Activated T-cell treated with anti-CD3 and anti-CD28 coated beads for 1 hour (primary cell): ENCODE results near the gene SETD4.

Experiments
- DNase-seq: peaks from one replicate; pipeline ENCODE4 v3.0.0-alpha.2; 2020; ENCODE audit warnings: low read depth

The SETD4 gene

GRCh38 chr21:36008505-36008904, 51.8 kb downstream of the SETD4 start:
- DNase-seq, result no peak

GRCh38 chr21:36005879-36006400, 54.4 kb downstream of the SETD4 start:
- no peak for DNase-seq

GRCh38 chr21:36005018-36005417, 55.3 kb downstream of the SETD4 start:
- DNase-seq, result no peak

- DNase-seq, result no peak
Measured at GRCh38 chr21:36004441-36004840, 55.9 kb downstream of the SETD4 start.

- DNase-seq, result no peak
Measured at GRCh38 chr21:36003776-36004175, 56.5 kb downstream of the SETD4 start.

- no peak for DNase-seq
Measured at GRCh38 chr21:35996217-35996616, 64.1 kb downstream of the SETD4 start.

GRCh38 chr21:35995522-35996088, 64.7 kb downstream of the SETD4 start:
- no peak for DNase-seq

GRCh38 chr21:35994613-35995012, 65.7 kb downstream of the SETD4 start:
- DNase-seq, result no peak

- DNase-seq, result no peak
Measured at GRCh38 chr21:35993875-35994490, 66.3 kb downstream of the SETD4 start.

GRCh38 chr21:35991131-35991530, 69.2 kb downstream of the SETD4 start:
- DNase-seq, result no peak

- no peak for DNase-seq
Measured at GRCh38 chr21:35990609-35991008, 69.7 kb downstream of the SETD4 start.

GRCh38 chr21:35989138-35989735, 71.1 kb downstream of the SETD4 start:
- no peak for DNase-seq

- no peak for DNase-seq
Measured at GRCh38 chr21:35988416-35989137, 71.7 kb downstream of the SETD4 start.

GRCh38 chr21:35987475-35987874, 72.9 kb downstream of the SETD4 start:
- no peak for DNase-seq

GRCh38 chr21:35984654-35985361, 75.5 kb downstream of the SETD4 start:
- no peak for DNase-seq
